IPS-11a (cell line): ENCODE measurements around the gene EFCAB6.

Source experiments
- H3K4me3 ChIP-seq: one replicate; pipeline ENCODE4 v1.5.1; 2013; ENCODE audit warnings: low read depth, low read length, control low read depth

Gene EFCAB6

GRCh38 chr22:43819421-43819921, 7.4 kb upstream of the EFCAB6 start:
- no peak overlapping the region for H3K4me3 ChIP-seq

DNA sequence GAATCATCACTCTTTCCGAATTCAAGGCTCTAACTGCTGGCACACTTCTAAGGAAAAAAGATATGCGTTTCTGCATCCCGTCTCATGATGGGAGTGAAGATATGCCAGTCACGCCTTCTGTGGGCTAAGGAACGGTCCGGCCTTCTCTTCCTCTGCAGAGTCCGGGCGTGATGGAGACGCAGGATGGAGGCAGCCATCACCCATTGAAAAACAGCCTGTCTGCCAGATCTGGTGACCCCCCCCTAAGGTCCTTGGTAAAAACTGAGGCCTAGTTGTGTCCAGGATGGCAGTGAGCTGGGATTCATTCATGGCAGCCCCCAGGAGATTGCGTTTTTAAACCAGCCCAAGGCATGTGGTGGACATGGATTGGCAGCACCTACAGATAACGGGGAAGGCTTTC, 6.9 kb upstream of the EFCAB6 start:
- H3K4me3 ChIP-seq, result no peak overlapping the region

DNA sequence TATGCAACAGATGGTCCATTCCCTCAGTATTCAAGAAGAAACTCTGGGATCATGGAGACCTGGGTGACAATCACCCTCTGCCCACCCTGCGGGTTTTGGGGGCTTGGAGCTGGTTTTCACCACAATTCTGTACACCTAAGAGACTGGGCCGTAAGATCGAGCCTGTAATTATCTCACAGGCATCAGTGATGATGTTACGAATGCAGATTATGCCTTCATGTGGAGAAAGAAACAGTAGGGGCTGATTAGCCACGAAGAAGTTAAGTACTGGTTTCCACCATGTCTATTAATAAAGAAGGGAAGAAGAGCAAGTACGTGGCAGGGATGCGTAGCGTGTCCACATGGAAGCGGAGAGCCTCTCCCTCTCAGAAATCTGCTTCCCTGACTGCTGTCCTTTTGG, 5.3 kb upstream of the EFCAB6 start:
- no peak overlapping the region for H3K4me3 ChIP-seq

- no peak overlapping the region for H3K4me3 ChIP-seq
Observed at GRCh38 chr22:43814264-43814663, 2.2 kb upstream of the EFCAB6 start.

GRCh38 chr22:43812890-43813289, 785 bp upstream of the EFCAB6 start:
- H3K4me3 ChIP-seq, result peak overlapping the region; percentile 83

DNA sequence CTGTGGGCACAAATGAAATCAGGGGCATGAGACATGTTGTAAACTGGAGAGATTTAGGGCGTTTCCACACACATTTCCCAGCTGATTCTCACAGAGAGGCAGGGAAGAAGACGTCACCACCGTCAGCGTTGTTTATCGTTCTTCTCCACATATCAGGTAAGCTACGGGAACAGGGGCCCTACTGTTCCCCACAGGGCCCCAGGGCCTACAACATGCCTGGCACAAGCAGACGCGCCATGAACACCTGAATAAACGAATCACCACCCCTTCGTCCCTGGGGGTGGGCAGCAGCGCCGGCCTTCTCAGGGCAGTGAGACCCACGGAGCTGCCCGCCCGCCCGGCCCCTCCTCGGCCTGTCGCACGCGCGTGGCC, 342 bp downstream of the EFCAB6 start:
- H3K4me3 ChIP-seq, result peak overlapping the region; percentile 83

DNA sequence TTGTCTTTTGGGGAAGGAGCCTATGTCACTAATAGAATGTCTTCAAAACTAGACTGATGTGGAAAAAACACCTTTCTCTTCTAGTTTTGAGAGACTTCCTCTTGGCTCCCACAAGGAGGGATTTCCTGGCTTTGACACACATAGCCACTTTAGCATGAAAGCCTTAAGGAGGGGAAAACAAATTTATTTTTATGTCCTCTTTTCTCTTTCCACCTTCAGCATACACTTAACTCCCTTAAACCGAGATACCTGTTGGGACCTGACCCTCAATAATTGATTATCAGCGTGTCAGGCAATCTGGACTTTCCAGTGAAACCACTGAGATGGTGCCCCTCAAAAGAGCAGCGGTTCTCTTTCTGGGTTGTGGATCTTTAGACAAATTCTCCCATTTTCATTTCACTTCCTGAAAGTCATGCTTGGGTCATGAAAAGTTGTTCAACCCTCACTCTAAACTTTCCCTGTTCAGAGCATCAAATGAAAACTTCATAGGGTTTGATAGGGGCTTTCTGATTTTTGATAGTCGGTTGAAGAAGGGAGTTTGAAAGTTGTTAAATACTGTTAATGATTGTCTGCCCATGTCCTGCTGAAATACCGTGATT, 9.1 kb downstream of the EFCAB6 start:
- no peak overlapping the region for H3K4me3 ChIP-seq

GRCh38 chr22:43800970-43801369, 11.1 kb downstream of the EFCAB6 start:
- no peak overlapping the region for H3K4me3 ChIP-seq

DNA sequence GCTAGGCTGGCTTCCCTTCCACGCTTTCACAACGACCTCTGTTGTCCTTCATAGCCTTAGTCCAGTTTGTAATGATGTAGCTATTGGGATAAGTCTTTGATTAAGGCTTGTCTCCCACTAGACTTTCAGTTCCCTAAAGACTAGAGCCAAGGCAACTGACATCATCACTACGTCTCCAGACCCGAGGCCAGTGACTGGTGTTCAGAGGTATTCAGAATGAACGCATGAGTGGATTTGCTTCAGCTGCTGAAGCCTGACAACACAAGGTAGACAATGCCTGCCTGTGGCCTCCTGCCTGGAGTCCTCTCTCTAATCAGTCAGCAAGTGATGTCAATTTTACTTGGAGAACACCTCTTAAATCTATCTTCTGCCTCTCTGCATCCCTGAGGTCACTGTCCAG, 13.6 kb downstream of the EFCAB6 start:
- no peak overlapping the region for H3K4me3 ChIP-seq

DNA sequence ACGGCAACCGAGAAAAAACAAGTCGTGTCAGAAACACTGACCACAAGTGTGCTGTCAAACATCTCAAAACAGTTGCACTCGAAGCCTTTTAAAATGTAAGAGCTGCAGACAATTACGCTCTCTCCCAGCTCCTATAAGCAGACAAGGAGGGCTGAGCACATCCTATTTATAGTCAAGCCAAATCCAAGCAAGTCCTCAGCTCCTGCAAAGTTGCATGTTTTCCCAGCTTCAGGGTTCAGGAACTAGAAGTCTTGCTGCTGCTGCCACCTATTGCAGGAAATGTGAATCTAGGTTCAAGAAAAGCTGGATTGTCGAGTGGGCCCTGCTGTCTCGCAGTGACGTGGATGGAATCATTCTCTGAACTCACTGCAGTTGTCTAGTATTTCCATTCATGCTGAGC, 15.5 kb downstream of the EFCAB6 start:
- no peak overlapping the region for H3K4me3 ChIP-seq

GRCh38 chr22:43795320-43795719, 16.8 kb downstream of the EFCAB6 start:
- no peak overlapping the region for H3K4me3 ChIP-seq

- H3K4me3 ChIP-seq, result no peak overlapping the region
Observed at GRCh38 chr22:43792905-43793304, 19.2 kb downstream of the EFCAB6 start.

DNA sequence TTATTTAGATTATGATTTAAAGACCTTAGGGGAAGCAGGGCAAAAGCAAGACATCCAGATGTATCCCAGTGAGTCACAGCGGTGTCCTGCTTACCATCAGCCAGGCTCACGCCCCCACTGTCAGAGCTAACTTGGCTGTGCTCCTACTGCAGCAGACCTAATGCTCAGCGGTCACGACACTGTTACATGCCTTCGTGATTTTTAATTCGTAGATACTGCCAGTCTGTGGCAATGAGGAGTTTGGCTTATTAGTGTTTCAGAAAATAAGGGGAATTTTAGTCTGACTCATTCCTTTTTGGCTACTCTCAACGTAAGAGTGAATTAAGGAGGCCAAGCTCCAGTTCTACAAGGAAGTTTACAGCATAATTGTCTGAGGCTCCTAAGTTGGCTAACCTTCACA, 22.7 kb downstream of the EFCAB6 start:
- H3K4me3 ChIP-seq, result no peak overlapping the region

DNA sequence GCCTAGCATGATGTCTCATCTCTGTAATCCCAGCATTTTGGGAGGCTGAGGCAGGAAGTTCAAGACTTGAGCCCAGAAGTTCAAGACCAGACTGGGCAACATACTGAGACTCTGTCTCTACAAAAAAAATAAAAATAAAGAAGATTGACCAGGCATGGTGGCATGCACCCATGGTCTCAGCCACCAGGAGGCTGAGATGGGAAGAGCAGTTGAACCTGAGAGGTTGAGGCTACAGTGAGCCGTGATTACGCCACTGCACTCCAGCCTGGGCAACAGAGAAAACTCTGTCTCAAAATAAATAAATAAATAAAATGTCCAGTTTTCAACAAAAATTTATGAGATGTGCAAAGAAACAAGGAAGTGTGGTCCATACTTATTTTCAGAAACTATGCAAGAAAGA, 28.3 kb downstream of the EFCAB6 start:
- no peak overlapping the region for H3K4me3 ChIP-seq

GRCh38 chr22:43782448-43782847, 29.7 kb downstream of the EFCAB6 start:
- H3K4me3 ChIP-seq, result no peak overlapping the region

- no peak overlapping the region for H3K4me3 ChIP-seq
Observed at GRCh38 chr22:43777286-43777685, 34.8 kb downstream of the EFCAB6 start.

- H3K4me3 ChIP-seq, result no peak overlapping the region
Observed at GRCh38 chr22:43776081-43776670, 35.9 kb downstream of the EFCAB6 start.

- H3K4me3 ChIP-seq, result no peak overlapping the region
Observed at GRCh38 chr22:43774318-43774915, 37.7 kb downstream of the EFCAB6 start.

- H3K4me3 ChIP-seq, result no peak overlapping the region
Observed at GRCh38 chr22:43772831-43773230, 39.3 kb downstream of the EFCAB6 start.

DNA sequence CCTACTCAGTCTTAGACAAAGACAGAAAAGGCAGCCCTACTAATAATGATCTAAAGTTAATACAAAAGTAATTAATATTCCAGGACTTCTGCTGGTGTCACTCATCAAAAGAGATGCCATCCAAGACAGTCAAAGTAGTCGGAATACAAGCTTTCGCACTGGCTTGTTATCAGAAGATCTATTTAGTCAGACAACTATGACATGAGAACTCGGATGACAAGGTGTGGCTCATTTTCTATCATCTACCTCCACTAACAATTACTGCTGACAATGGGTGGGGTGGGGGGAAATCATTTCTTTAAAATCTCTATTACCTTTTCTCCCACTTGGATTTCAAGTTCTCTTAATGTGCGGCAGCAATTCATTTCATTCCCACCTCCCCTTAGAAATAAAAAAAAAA, 56.7 kb downstream of the EFCAB6 start:
- H3K4me3 ChIP-seq, result no peak overlapping the region

GRCh38 chr22:43755011-43755410, 57.1 kb downstream of the EFCAB6 start:
- H3K4me3 ChIP-seq, result no peak overlapping the region

GRCh38 chr22:43754176-43754575, 57.9 kb downstream of the EFCAB6 start:
- no peak overlapping the region for H3K4me3 ChIP-seq

GRCh38 chr22:43753688-43754087, 58.4 kb downstream of the EFCAB6 start:
- no peak overlapping the region for H3K4me3 ChIP-seq
